K562 (cell line): Measurements from ENCODE around the gene ABCC1. TPM values are rescaled to one million over a fixed set of nuclear protein-coding genes. Genes with fewer than 3 reads are reported as not detected.

Source experiments
- ATAC-seq: fragments of 200-7000 bp; cut with Tn5 transposase; 3 replicates; pipeline ENCODE4 v1.9.1; 2020; ENCODE audit warnings: moderate library complexity
- BruUV-seq: library from RNA; stranded (reverse); fragments of 400-500 nt; replicated peaks from 2 replicates; lab custom pipeline; 2021; lab: Mats Ljungman, UMichigan
- CTCF ChIA-PET: fragments of 300-600 bp; formaldehyde crosslinking; extraction: SDS; loops from one replicate; lab custom pipeline; 2021; ENCODE audit warnings: low intra/inter-chr PET ratio; lab: Yijun Ruan, JAX
- POLR2A ChIA-PET: fragments of 300-600, 350-650 bp; sonication (Branson Sonifier 250); formaldehyde crosslinking; extraction: SDS; loops from one replicate; lab custom pipeline; 2021; ENCODE audit warnings: antibody characterized with exemption, inconsistent platforms; lab: Yijun Ruan, JAX
- DNase-seq, 4 experiments: peaks; one replicate each; pipeline versions ENCODE4 v3.0.0 to v3.0.0-alpha.2; 2011 to 2018; ENCODE audit warnings: low spot score in 3 of 4, mixed read lengths in 3 of 4; ENCODE audit errors: extremely low read depth in 1 of 4
- FAIRE-seq: peaks from 2 replicates; lab custom pipeline; 2011; peaks lifted over from hg19 to GRCh38; lab: Jason Lieb, UNC
- H2AFZ ChIP-seq: 2 replicates; pipeline ENCODE4 v1.6.0; 2011; ENCODE audit warnings: low read depth, low read length, control low read depth, inconsistent platforms
- H3K27ac ChIP-seq: fragments of 200-600 bp; 3 replicates; pipeline ENCODE4 v1.8.0; 2011; ENCODE audit warnings: low read depth, mild to moderate bottlenecking, control low read depth, inconsistent platforms, low read length, moderate library complexity, mixed read lengths; ENCODE audit errors: extremely low read depth
- H3K27me3 ChIP-seq, 2 experiments: fragments of 300-600 bp in 1 of 2; 2 replicates in 1 of 2; 3 replicates in 1 of 2; pipeline versions ENCODE4 v1.6.0 to v1.8.0; 2011; ENCODE audit warnings: inconsistent platforms in 2 of 2, low read length in 2 of 2, mild to moderate bottlenecking in 1 of 2, mixed read lengths in 1 of 2, moderate library complexity in 1 of 2; ENCODE audit not compliant: control insufficient read depth in 2 of 2, insufficient read depth in 2 of 2
- H3K36me3 ChIP-seq: fragments of 300-600 bp; 3 replicates; pipeline ENCODE4 v1.8.0; 2011; ENCODE audit warnings: mild to moderate bottlenecking, low read length, inconsistent platforms; ENCODE audit not compliant: control insufficient read depth, insufficient read depth
- H3K4me1 ChIP-seq, 2 experiments: fragments of 200-600 bp in 1 of 2; replicated peaks in 1 of 2; 2 replicates in 1 of 2; 3 replicates in 1 of 2; pipeline versions ENCODE4 v1.5.1 to v1.8.0; 2011; ENCODE audit warnings: inconsistent platforms in 2 of 2, low read length in 2 of 2, mild to moderate bottlenecking in 1 of 2, mixed read lengths in 1 of 2, moderate library complexity in 1 of 2; ENCODE audit not compliant: control insufficient read depth in 2 of 2, insufficient read depth in 2 of 2
- H3K4me2 ChIP-seq: 2 replicates; pipeline ENCODE4 v1.6.1; 2011; ENCODE audit warnings: low read length, control low read depth, inconsistent platforms, mixed read lengths; ENCODE audit not compliant: insufficient read depth
- H3K4me3 ChIP-seq: fragments of 200-600 bp; sonication (generic), shearing (Covaris generic); 2 replicates; pipeline ENCODE4 v1.5.1; 2016; ENCODE audit warnings: control low read depth, inconsistent platforms
- H3K79me2 ChIP-seq: fragments of 200-600 bp; 3 replicates; pipeline ENCODE4 v1.8.0; 2011; ENCODE audit warnings: low read length, inconsistent platforms; ENCODE audit not compliant: control insufficient read depth, insufficient read depth
- H3K9ac ChIP-seq, 2 experiments: 2 replicates each; pipeline versions ENCODE4 v1.6.0 to v1.6.1; 2011; ENCODE audit warnings: low read depth in 2 of 2, low read length in 2 of 2, control low read depth in 1 of 2, inconsistent platforms in 1 of 2, mild to moderate bottlenecking in 1 of 2, mixed read lengths in 1 of 2; ENCODE audit not compliant: insufficient read depth in 1 of 2
- H3K9me1 ChIP-seq: one replicate; pipeline ENCODE4 v1.6.0; 2011; ENCODE audit warnings: inconsistent platforms, mild to moderate bottlenecking, low read length, moderate library complexity; ENCODE audit not compliant: control insufficient read depth, insufficient read depth
- H3K9me3 ChIP-seq: replicated peaks from 2 replicates; pipeline ENCODE4 v1.5.1; 2011; ENCODE audit warnings: low read depth, low read length, inconsistent platforms; ENCODE audit not compliant: control insufficient read depth, insufficient read depth
- H4K20me1 ChIP-seq: replicated peaks from 2 replicates; pipeline ENCODE4 v1.6.1; 2011; ENCODE audit warnings: low read length, inconsistent platforms, mixed read lengths; ENCODE audit not compliant: control insufficient read depth, insufficient read depth
- PHF20 ChIP-seq: fragments of 450-650 bp; IDR thresholded peaks from 2 replicates; pipeline ENCODE4 v1.6.1; 2018; ENCODE audit not compliant: partially characterized antibody
- PREB ChIP-seq: sonication (generic); formaldehyde crosslinking; IDR thresholded peaks from 2 replicates; pipeline ENCODE4 v1.8.1; 2023; ENCODE audit warnings: mild to moderate bottlenecking, missing genetic modification reagents
- SMARCA4 ChIP-seq: fragments of 450-650 bp; IDR thresholded peaks from 2 replicates; pipeline ENCODE4 v1.6.1; 2016
- TGIF2 ChIP-seq: sonication (generic); formaldehyde crosslinking; IDR thresholded peaks from 2 replicates; pipeline ENCODE4 v1.8.1; 2022; ENCODE audit warnings: mild to moderate bottlenecking, missing genetic modification reagents, moderate library complexity
- UBTF ChIP-seq, 2 experiments: IDR thresholded peaks; 2 replicates each; pipeline ENCODE4 v1.6.1; 2012; ENCODE audit warnings: improper control_type of control experiment in 2 of 2, low read depth in 2 of 2, low read length in 2 of 2, borderline replicate concordance in 1 of 2
- ZNF121 ChIP-seq: sonication (generic); formaldehyde crosslinking; conservative IDR thresholded peaks from 2 replicates; pipeline ENCODE4 v1.8.0; 2022; ENCODE audit warnings: missing genetic modification reagents
- WGBS: fragments of 100-300 bp; shearing (Covaris generic); methylation state at CpG from one replicate; pipeline ENCODE4 v1.1.6; 2016; ENCODE audit warnings: low coverage, mixed read lengths; ENCODE audit not compliant: insufficient coverage; ENCODE audit errors: missing lambda C conversion rate; 5-methylcytosine and 5-hydroxymethylcytosine counted together
- in situ Hi-C: fragments of 300-500 bp; cut with MboI; formaldehyde crosslinking; loops from 4 replicates; pipeline ENCODE4 v1.15.0; 2018; ENCODE audit warnings: inconsistent platforms, mixed read lengths
- intact Hi-C: fragments of 100-400 bp; cut with micrococcal nuclease; formaldehyde crosslinking; loops from 2 replicates; pipeline ENCODE4 v1.14.2; 2022
- polyA plus RNA-seq, 8 experiments: library from polyadenylated mRNA; depleted of rRNA in 4 of 8; stranded (reverse) in 5 of 8; unstranded in 3 of 8; fragments of >200 nt; fragmentation: Nextera tagmentation in 2 of 8; fragmentation: Illumina TruSeq in 1 of 8; extraction: Ambion mirVana in 2 of 8; extraction: Trizol in 1 of 8; gene quantifications; 2 replicates each; pipeline versions ENCODE4 v1.2.1 to v1.2.3, GENCODE V29; 2011 to 2014; ENCODE audit warnings: inconsistent platforms in 1 of 8, missing spikeins in 1 of 8
- total RNA-seq, 7 experiments: library from RNA; depleted of rRNA in 6 of 7; stranded (reverse); fragments of >200 nt in 6 of 7; fragmentation: Illumina TruSeq in 2 of 7; extraction: Trizol in 2 of 7; gene quantifications; 2 replicates each; pipeline versions ENCODE4 v1.2.1 to v1.2.3, GENCODE V29; 2011 to 2021; ENCODE audit warnings: low replicate concordance in 1 of 7

Gene ABCC1
- total and polyA plus RNA-seq, 9 of the 15 experiments (the other 6 are each of a cell fraction or from before 2014, with no cell fraction given) = 3.9 to 41.6 (median 10.0) TPM

DNA sequence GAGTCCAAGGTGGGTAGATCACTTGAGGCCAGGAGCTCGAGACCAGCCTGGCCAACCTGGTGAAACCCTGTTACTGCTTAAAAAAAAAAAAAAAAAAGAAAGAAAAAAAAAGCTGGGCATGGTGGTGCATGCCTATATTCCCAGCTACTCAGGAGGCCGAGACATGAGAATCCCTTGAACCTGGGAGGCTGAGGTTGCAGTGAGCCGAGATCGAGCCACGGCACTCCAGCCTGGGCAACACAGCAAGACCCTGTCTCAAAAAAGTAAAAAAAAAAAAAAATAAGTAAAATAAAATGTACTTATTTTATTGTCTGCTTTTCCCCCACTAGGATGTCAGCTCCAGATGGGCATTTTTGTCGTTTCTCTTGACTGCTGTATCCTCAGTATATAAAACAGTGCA, 107.7 kb downstream of the ABCC1 start:
- no peak for ATAC-seq
- Histone ChIP-seq H3K79me2 (no peaks in the 10 kb centered on the region), H3K27me3 (no peaks in the 10 kb centered on the region)
- TF ChIP-seq TGIF2 (CRISPR knock-in tag) (no peak), ZNF121 (CRISPR knock-in tag) (peak; percentile 86)
- TF ChIP-seq, all 486 proteins: peak for 1
- ChIA-PET POLR2A (no interaction called here), CTCF (no interaction called here)
- H3K9me3 ChIP-seq = no peaks in the 10 kb centered on the region
- H3K4me1 ChIP-seq = no peaks in the 10 kb centered on the region
- H3K4me3 ChIP-seq = no peak overlapping the region
- no peak overlapping the region for H3K9ac ChIP-seq
- intact Hi-C loops (no loop called here), in situ Hi-C loops (no loop called here)
- no peak for FAIRE-seq
- no TSS peak for BruUV-seq
- no peak for DNase-seq
- no peak overlapping the region for H3K27ac ChIP-seq
- no peaks in the 10 kb centered on the region for H3K9me1 ChIP-seq
- no peaks in the 10 kb centered on the region for H4K20me1 ChIP-seq
- WGBS = 95% methylated on average over 5 of the region's 6 CpGs
- peaks cover 74% of the 10 kb centered on the region for H3K36me3 ChIP-seq
- H2AFZ ChIP-seq = no peak overlapping the region
- no peak overlapping the region for H3K4me2 ChIP-seq

- intact Hi-C loops = no loop called here
- no peak overlapping the region for H3K9ac ChIP-seq
- 92% methylated on average over 8 of the region's 8 CpGs for WGBS
- peaks cover 0 to 4% of the 10 kb centered on the region in 2 experiments; a peak in 1 of 5 replicates for H3K4me1 ChIP-seq
- in situ Hi-C loops = no loop called here
- no peaks in the 10 kb centered on the region for H3K9me3 ChIP-seq
- no TSS peak for BruUV-seq
- TF ChIP-seq SMARCA4 (no peak), PREB (no peak), PHF20 (no peak), UBTF (IDR thresholded peaks at IDR 0.05; ENCODE audit: borderline replicate concordance in 1 of 2, low read depth in 2 of 2, low read length in 2 of 2) (no peak)
- H4K20me1 ChIP-seq = peaks cover 4% of the 10 kb centered on the region; the same call in 1 of the 2 replicates
- H3K27ac ChIP-seq = no peak overlapping the region
- no peaks in the 10 kb centered on the region for H3K79me2 ChIP-seq
- no peak overlapping the region for H2AFZ ChIP-seq
- peaks cover under 1% of the 10 kb centered on the region for H3K9me1 ChIP-seq
- no peak for ATAC-seq
- ChIA-PET POLR2A (interaction anchor here (0.6 to 1.6 kb wide), 2 partner anchors 15 to 72 kb away, joined by 3 to 5 read pairs; no protein-coding TSS in a partner anchor), CTCF (no interaction called here)
- H3K4me2 ChIP-seq = no peak overlapping the region
- H3K27me3 ChIP-seq = no peaks in the 10 kb centered on the region
- FAIRE-seq = no peak
- H3K4me3 ChIP-seq = no peak overlapping the region
- peaks cover 74% of the 10 kb centered on the region for H3K36me3 ChIP-seq
- DNase-seq = no peak
These were observed 109.7 kb downstream of the ABCC1 start for GRCh38 chr16:16059160-16059559.
